Fibroblast of lung (primary cell): ENCODE data around the gene PRDM16. TPM values are rescaled to one million over a fixed set of nuclear protein-coding genes. Genes with fewer than 3 reads are reported as not detected.

Experiments used
- DNase-seq, 2 donors: peaks; one replicate each; pipeline versions ENCODE4 v3.0.0 to v3.0.0-alpha.2; 2010; ENCODE audit warnings: low read depth in 2 of 2
- H2AFZ ChIP-seq: 2 replicates; pipeline ENCODE4 v1.5.1; 2012; ENCODE audit warnings: low read length, control low read depth, inconsistent platforms
- H3K27ac ChIP-seq: 2 replicates; pipeline ENCODE4 v1.5.1; 2011; ENCODE audit warnings: low read length, control low read depth; ENCODE audit not compliant: insufficient read depth
- H3K27me3 ChIP-seq: 2 replicates; pipeline ENCODE4 v1.5.1; 2011; ENCODE audit warnings: mild to moderate bottlenecking, low read length; ENCODE audit not compliant: control insufficient read depth, insufficient read depth
- H3K36me3 ChIP-seq: 2 replicates; pipeline ENCODE4 v1.5.1; 2011; ENCODE audit warnings: low read length; ENCODE audit not compliant: control insufficient read depth, insufficient read depth
- H3K4me1 ChIP-seq: 2 replicates; pipeline ENCODE4 v1.5.1; 2011; ENCODE audit warnings: low read length; ENCODE audit not compliant: control insufficient read depth, insufficient read depth; ENCODE audit errors: extremely low read depth
- H3K4me2 ChIP-seq: 2 replicates; pipeline ENCODE4 v1.5.1; 2011; ENCODE audit warnings: low read length, control low read depth; ENCODE audit not compliant: insufficient read depth; ENCODE audit errors: extremely low read depth
- H3K4me3 ChIP-seq, 4 experiments: fragments of 200-600 bp in 1 of 4; sonication (generic) in 1 of 4; replicated peaks in 1 of 4; 2 replicates each; pipeline ENCODE4 v1.5.1; 2011 to 2016; ENCODE audit warnings: low read length in 4 of 4, low read depth in 3 of 4, mild to moderate bottlenecking in 3 of 4, control low read depth in 2 of 4, inconsistent platforms in 1 of 4, mixed read lengths in 1 of 4; ENCODE audit not compliant: insufficient read depth in 1 of 4; ENCODE audit errors: control extremely low read depth in 1 of 4
- H3K79me2 ChIP-seq: 2 replicates; pipeline ENCODE4 v1.5.1; 2012; ENCODE audit warnings: mild to moderate bottlenecking, low read length, inconsistent platforms; ENCODE audit not compliant: control insufficient read depth, insufficient read depth
- H3K9ac ChIP-seq: 2 replicates; pipeline ENCODE4 v1.5.1; 2011; ENCODE audit warnings: mild to moderate bottlenecking, low read length, control low read depth; ENCODE audit not compliant: insufficient read depth
- H3K9me3 ChIP-seq: 2 replicates; pipeline ENCODE4 v1.5.1; 2012; ENCODE audit warnings: low read depth, low read length; ENCODE audit not compliant: control insufficient read depth, insufficient read depth
- H4K20me1 ChIP-seq: 2 replicates; pipeline ENCODE4 v1.5.1; 2011; ENCODE audit warnings: low read length; ENCODE audit not compliant: control insufficient read depth, insufficient read depth; ENCODE audit errors: extremely low read depth
- CTCF ChIP-seq, 2 donors: IDR thresholded peaks in 1 of 2; conservative IDR thresholded peaks in 1 of 2; 1 replicate in 1 of 2; 2 replicates in 1 of 2; pipeline ENCODE4 v1.5.1; 2011 to 2012; ENCODE audit warnings: low read length in 2 of 2, control low read depth in 1 of 2, inconsistent platforms in 1 of 2, low read depth in 1 of 2, mild to moderate bottlenecking in 1 of 2
- EZH2 ChIP-seq: IDR thresholded peaks from 2 replicates; pipeline ENCODE4 v1.5.1; 2012; ENCODE audit warnings: low read length, control low read depth, mild to moderate bottlenecking; ENCODE audit errors: missing control alignments
- polyA plus RNA-seq, 2 donors: library from polyadenylated mRNA; depleted of rRNA in 1 of 2; stranded (reverse) in 1 of 2; unstranded in 1 of 2; fragments of >200 nt; gene quantifications; 2 replicates each; pipeline ENCODE4 v1.2.1, GENCODE V29; 2011 to 2012; ENCODE audit warnings: missing spikeins in 1 of 2
- total RNA-seq: library from RNA; depleted of rRNA; stranded (reverse); fragments of >200 nt; gene quantifications from 2 replicates; pipeline ENCODE4 v1.2.1, GENCODE V29; 2014

PRDM16 gene
- total and polyA plus RNA-seq, 2 donors (not counting 1 experiment from before 2014, with no cell fraction given): 0.30 to 1.8 TPM

DNA sequence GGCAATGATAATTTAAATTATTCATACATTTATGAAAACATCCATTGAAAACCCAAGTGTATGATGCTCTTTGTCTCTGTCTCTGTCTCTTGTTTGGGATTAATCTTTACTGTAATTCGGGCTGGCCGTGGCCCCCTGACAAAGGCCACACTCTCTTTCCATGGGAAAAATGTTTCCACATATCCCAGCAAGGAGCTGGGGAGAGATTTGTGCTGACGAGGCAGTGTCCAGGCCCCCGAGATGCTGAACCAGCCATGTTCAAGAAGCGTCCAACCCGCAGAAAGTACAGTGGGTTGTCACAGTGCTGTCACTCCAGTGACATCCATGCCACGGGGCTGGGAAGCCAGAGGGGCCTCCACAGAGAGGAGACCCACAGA is 147.0 kb downstream of the PRDM16 start:
- Histone ChIP-seq H3K4me3 (no peak overlapping the region), H3K9me3 (no peaks in the 10 kb centered on the region), H4K20me1 (no peaks in the 10 kb centered on the region), H3K27me3 (no peaks in the 10 kb centered on the region), H3K27ac (no peak overlapping the region), H3K79me2 (no peaks in the 10 kb centered on the region), H3K4me2 (no peak overlapping the region), H3K4me1 (no peaks in the 10 kb centered on the region), H2AFZ (no peak overlapping the region), H3K36me3 (no peaks in the 10 kb centered on the region), H3K9ac (no peak overlapping the region)
- DNase-seq: no peak
- TF ChIP-seq CTCF (conservative IDR thresholded peaks at IDR 0.05 in 1 of 2, IDR thresholded peaks at IDR 0.05 in 1 of 2; ENCODE audit: low read depth in 1 of 2, low read length in 2 of 2): no peak
- TF ChIP-seq EZH2: no peak

DNA sequence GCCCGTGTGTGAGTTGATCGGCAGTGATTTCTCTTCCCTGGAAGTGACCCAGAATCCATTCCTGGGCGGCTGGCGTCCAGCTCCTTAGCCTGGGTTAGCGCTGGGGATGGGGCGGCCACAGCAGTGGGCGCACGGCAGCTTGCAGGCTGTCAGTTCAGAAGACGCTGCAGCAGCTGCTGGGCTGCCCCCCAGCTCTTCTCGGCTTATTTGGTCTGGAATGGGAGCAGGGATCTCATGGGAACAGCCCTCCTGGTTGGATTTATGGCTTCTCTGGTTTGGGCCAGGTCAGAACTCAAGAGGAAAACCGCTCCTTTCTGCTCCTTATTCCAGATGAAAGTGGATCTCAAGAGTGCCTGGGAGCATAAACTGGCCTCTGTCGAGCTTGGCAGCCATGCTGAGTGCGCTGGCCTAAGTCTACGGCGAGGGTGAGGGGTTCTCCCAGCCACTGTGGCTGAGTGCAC is 148.2 kb downstream of the PRDM16 start:
- Histone ChIP-seq H3K4me2 (no peak overlapping the region), H2AFZ (no peak overlapping the region), H3K79me2 (no peaks in the 10 kb centered on the region)

GRCh38 chr1:3217979-3218679 is 149.1 kb downstream of the PRDM16 start:
- DNase-seq: no peak
- no peak overlapping the region for H3K4me2 ChIP-seq

More for the DNA sequence above, 148.2 kb downstream of the PRDM16 start:
- DNase-seq: no peak
- Histone ChIP-seq H3K4me1 (no peaks in the 10 kb centered on the region), H3K4me3 (no peak overlapping the region), H3K27ac (no peak overlapping the region), H3K27me3 (no peaks in the 10 kb centered on the region), H3K9me3 (no peaks in the 10 kb centered on the region), H3K9ac (no peak overlapping the region), H4K20me1 (no peaks in the 10 kb centered on the region), H3K36me3 (no peaks in the 10 kb centered on the region)
- TF ChIP-seq EZH2: no peak
- TF ChIP-seq CTCF (conservative IDR thresholded peaks at IDR 0.05 in 1 of 2, IDR thresholded peaks at IDR 0.05 in 1 of 2; ENCODE audit: low read depth in 1 of 2, low read length in 2 of 2): no peak

More at GRCh38 chr1:3217979-3218679, 149.1 kb downstream of the PRDM16 start:
- H4K20me1 ChIP-seq: no peaks in the 10 kb centered on the region
- no peak overlapping the region for H3K27ac ChIP-seq
- H3K36me3 ChIP-seq: no peaks in the 10 kb centered on the region
- no peaks in the 10 kb centered on the region for H3K9me3 ChIP-seq
- H3K4me1 ChIP-seq: no peaks in the 10 kb centered on the region
- H3K9ac ChIP-seq: no peak overlapping the region
- TF ChIP-seq EZH2: no peak
- TF ChIP-seq CTCF (conservative IDR thresholded peaks at IDR 0.05 in 1 of 2, IDR thresholded peaks at IDR 0.05 in 1 of 2; ENCODE audit: low read depth in 1 of 2, low read length in 2 of 2): no peak
- H3K4me3 ChIP-seq: no peak overlapping the region
- H2AFZ ChIP-seq: no peak overlapping the region
- no peaks in the 10 kb centered on the region for H3K27me3 ChIP-seq
- no peaks in the 10 kb centered on the region for H3K79me2 ChIP-seq
